Measurements from ENCODE around the gene TNXB. TPM values are rescaled to one million over a fixed set of nuclear protein-coding genes. Genes with fewer than 3 reads are reported as not detected.

The TNXB gene
- total RNA-seq, 4 donors from 2014 or later: 223 to 525 (median 326) TPM

DNA sequence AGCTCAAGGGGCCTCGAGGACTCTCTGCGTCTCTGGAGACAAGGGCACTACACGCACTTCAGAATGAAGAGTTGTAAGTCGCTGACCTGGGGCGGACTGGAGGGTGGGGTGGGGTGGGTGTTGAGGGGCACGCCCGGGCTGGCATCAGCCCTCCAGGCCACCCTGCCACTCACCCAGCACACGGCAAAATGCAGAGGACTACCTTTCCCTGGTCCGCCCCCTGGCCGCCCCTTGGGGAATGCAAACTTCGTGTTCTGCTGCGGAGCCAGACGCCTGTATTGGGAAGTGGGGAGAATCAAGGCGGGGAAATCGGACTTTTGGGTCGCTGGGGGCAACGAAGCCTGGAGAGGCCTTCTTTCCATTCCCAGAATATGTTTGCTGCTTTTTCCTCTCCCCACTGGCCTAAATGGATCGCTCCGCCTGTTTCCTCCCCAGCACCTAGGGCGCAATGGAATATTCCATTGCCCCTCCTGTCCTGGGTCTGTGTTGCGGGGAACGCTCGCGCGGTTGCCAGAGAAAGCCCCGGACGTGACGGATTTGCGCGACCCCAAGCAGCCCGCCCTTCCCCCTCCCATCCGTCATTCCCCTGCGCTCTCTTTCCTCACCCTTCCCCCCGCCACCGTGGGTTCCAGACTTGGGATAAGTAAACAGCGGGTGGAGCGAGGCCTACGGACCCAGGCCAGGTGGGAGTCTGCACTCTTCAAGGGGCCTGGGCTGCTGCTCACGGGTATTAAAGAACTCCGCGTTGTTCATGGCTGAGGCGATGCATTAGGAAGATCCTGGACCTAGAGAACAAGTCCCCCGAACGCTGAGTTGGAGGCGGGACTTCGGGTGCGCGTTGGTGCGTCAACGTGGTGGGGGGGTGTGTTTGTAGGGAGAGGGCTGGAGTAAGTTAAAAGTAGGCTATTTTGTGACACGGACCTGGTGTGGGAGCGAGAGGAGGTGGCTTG lies 44.7 kb upstream of the TNXB start, which contains the start of gene PPT2:
TSS of gene PPT2 (plus strand) at position 578 of the 950 bp plus-strand sequence. CDS start 454 bp downstream, outside the sequence.
- Histone ChIP-seq H3K36me3 (peaks cover 12 to 41% (median 37%) of the 10 kb centered on the region in 4 donors), H3K27ac (replicated peaks in 1 of 4) (peak within 1 kb of the TSS; percentile 90 to 94 (median 93)), H3K9me3 (no peaks in the 10 kb centered on the region), H3K4me1 (peaks cover 36 to 73% (median 63%) of the 10 kb centered on the region in 4 donors), H3K27me3 (no peaks in the 10 kb centered on the region), H3K4me3 (peak within 1 kb of the TSS; percentile 76 to 84 (median 80))
- TF ChIP-seq POLR2AphosphoS5 (IDR thresholded peaks at IDR 0.05): peak; percentile 84 to 94
- TF ChIP-seq POLR2A (IDR thresholded peaks at IDR 0.05; ENCODE audit: low read depth): peak; percentile 36
- TF ChIP-seq, protein P1, sequence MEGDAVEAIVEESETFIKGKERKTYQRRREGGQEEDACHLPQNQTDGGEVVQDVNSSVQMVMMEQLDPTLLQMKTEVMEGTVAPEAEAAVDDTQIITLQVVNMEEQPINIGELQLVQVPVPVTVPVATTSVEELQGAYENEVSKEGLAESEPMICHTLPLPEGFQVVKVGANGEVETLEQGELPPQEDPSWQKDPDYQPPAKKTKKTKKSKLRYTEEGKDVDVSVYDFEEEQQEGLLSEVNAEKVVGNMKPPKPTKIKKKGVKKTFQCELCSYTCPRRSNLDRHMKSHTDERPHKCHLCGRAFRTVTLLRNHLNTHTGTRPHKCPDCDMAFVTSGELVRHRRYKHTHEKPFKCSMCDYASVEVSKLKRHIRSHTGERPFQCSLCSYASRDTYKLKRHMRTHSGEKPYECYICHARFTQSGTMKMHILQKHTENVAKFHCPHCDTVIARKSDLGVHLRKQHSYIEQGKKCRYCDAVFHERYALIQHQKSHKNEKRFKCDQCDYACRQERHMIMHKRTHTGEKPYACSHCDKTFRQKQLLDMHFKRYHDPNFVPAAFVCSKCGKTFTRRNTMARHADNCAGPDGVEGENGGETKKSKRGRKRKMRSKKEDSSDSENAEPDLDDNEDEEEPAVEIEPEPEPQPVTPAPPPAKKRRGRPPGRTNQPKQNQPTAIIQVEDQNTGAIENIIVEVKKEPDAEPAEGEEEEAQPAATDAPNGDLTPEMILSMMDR (IDR thresholded peaks at IDR 0.05): peak in 2 of 3 experiments; percentile 27 to 30
- no peak for TF ChIP-seq EP300 (IDR thresholded peaks at IDR 0.05)
- WGBS: 3% methylated on average over 46 of the region's 52 CpGs
- intact Hi-C loops (cut with DNase I): loop anchor here (2.0 kb wide), 1 partner anchor 35 kb away; no protein-coding TSS in a partner anchor
- peak; percentile 98 for DNase-seq (ENCODE audit: extremely low spot score)

DNA sequence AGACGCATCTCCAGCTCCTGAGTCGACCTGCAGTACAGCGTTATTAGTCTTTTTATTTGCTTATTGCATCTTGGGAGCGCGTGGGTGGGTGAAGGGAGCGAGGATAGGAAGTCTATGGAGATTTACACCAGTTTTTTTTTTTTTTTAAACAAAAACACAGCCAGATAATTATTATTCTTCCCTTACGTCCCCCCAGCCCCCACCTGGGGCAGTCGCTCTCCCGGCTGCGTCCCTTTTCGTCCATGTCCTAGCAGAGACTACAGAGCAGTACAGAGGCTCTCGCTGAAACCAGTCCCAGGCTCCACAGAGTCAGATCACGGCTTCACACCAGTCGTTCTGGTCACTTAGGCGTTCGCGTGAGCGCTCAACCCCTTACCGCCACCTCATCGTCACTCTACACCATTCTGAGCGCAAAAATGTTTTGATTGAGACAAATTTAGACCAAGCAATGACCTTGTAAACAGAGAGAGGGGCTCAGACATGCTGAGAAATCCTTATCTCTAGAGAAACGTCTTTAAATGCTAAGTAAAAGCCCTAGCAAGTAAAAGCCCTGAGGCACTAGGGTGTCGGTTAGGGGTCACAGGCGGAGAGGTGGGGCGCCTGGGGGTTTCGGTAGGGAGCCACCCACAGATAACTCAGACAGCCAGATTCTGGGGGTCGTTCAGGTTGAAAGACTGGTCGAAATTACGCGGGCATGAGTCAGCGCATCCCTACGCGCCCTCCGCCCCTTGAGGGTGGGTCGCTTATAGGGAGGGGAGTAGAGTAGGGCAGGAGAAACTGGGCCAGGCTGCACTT lies 43.8 kb upstream of the TNXB start:
- Histone ChIP-seq H3K27me3 (no peaks in the 10 kb centered on the region), H3K9me3 (no peaks in the 10 kb centered on the region), H3K4me1 (peaks cover 37 to 73% (median 63%) of the 10 kb centered on the region in 4 donors), H3K27ac (replicated peaks in 1 of 4) (peak overlapping the region; percentile 90 to 94 (median 93)), H3K36me3 (peaks cover 4 to 41% (median 31%) of the 10 kb centered on the region in 4 donors), H3K4me3 (peak overlapping the region; percentile 76 to 84 (median 80))
- intact Hi-C loops (cut with DNase I): no loop called here
- DNase-seq (ENCODE audit: extremely low spot score): no peak
- TF ChIP-seq EP300 (IDR thresholded peaks at IDR 0.05): no peak
- TF ChIP-seq, protein P1 (IDR thresholded peaks at IDR 0.05): no peak
- 26% methylated on average over 35 of the region's 35 CpGs for WGBS

DNA sequence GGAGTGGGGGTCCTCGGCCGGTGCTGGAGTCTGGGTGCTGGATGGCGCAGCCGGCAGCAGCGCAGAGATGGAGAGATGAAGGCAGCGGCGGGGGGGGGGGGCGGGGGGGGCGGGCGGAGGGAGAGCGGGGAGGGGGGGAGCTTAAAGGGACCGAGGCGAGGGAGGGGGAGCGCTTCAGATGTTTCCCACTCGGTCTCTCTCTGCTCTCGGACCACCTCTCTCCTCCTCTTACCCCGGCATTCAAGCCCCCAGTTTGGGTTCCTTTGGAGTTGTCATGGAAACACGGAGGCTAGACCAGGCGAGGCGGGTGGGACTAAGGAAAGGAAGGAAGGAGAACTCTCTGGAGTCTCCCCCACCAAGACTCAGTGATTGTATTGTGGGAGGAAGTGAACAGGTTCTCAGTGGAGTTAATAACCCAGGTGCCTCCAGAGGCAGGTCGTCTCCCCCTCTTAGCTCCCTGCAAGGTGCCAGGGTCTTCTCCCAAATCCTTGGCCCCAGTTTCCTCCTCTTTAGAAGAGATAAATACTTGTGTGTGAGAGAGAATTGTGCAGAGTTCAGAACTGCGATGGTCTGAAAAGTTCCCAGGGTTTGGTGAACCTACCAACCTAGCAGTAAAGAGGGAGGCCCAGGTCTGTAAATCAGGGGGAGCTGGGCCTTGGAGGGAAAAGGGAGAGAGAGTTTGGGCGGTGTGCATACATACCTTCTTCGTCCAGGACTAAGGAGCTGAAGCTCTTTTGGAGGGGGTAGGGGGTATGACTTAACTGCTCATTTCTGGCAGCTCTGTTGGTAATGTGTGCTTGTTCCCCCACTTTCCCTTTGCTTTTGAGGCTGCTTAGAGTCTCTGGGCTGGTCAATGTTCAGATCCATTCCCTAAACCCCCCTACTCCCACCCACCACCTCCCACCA lies 43.0 kb upstream of the TNXB start, which contains the start of gene PRRT1:
TSS of gene PRRT1 (minus strand) at position 77 of the 906 bp plus-strand sequence. CDS start 112 bp downstream, outside the sequence.
- no peak for DNase-seq (ENCODE audit: extremely low spot score)
- intact Hi-C loops (cut with DNase I): no loop called here
- H3K9me3 ChIP-seq: no peaks in the 10 kb centered on the region
- 20% methylated on average over 9 of the region's 24 CpGs for WGBS
- H3K4me3 ChIP-seq: peak within 1 kb of the TSS; percentile 76 to 84 (median 80)
- peaks cover 37 to 71% (median 63%) of the 10 kb centered on the region in 4 donors for H3K4me1 ChIP-seq
- TF ChIP-seq POLR2AphosphoS5 (IDR thresholded peaks at IDR 0.05) (no peak), POLR2A (IDR thresholded peaks at IDR 0.05; ENCODE audit: low read depth) (no peak), EP300 (IDR thresholded peaks at IDR 0.05) (no peak)
- TF ChIP-seq, protein P1 (IDR thresholded peaks at IDR 0.05): no peak
- no peaks in the 10 kb centered on the region for H3K27me3 ChIP-seq
- peak within 1 kb of the TSS; percentile 90 to 94 (median 93) for H3K27ac ChIP-seq (replicated peaks in 1 of 4)
- peaks cover 0 to 33% (median 23%) of the 10 kb centered on the region in 4 donors for H3K36me3 ChIP-seq

Data from esophagus muscularis mucosa (tissue), 4 donors.